BE2C (cell line): Measurements from ENCODE around the gene AURKAIP1.
A peak's percentile ranks its signal among the peaks of the same experiment; 100 is the strongest.

Experiments
- DNase-seq: peaks from one replicate; pipeline ENCODE4 v3.0.0-alpha.2; 2020
- H3K27me3 ChIP-seq: fragments of 250-450 bp; sonication (Bioruptor Pico); 2 replicates; pipeline ENCODE4 v1.5.1; 2020; ENCODE audit warnings: mild to moderate bottlenecking
- H3K36me3 ChIP-seq: fragments of 250-450 bp; sonication (Bioruptor Pico); 2 replicates; pipeline ENCODE4 v1.5.1; 2020; ENCODE audit warnings: mild to moderate bottlenecking
- H3K4me1 ChIP-seq: fragments of 250-450 bp; sonication (Bioruptor Pico); 2 replicates; pipeline ENCODE4 v1.5.1; 2020
- H3K4me3 ChIP-seq: 2 replicates; pipeline ENCODE4 v1.5.1; 2011; ENCODE audit warnings: low read depth, low read length
- H3K9me3 ChIP-seq: fragments of 250-450 bp; sonication (Bioruptor Pico); 2 replicates; pipeline ENCODE4 v1.5.1; 2020
- CTCF ChIP-seq: IDR thresholded peaks from 2 replicates; pipeline ENCODE4 v1.5.1; 2012; ENCODE audit warnings: mild to moderate bottlenecking, low read depth, low read length

Gene AURKAIP1

GRCh38 chr1:1364266-1364665 is 10.7 kb downstream of the AURKAIP1 start:
- H3K27me3 ChIP-seq = no peaks in the 10 kb centered on the region
- no peaks in the 10 kb centered on the region for H3K9me3 ChIP-seq
- H3K36me3 ChIP-seq = no peaks in the 10 kb centered on the region
- H3K4me1 ChIP-seq = peaks cover 2% of the 10 kb centered on the region; the same call in 1 of the 2 replicates
- TF ChIP-seq CTCF = no peak
- no peak for DNase-seq
- H3K4me3 ChIP-seq = no peak overlapping the region

GRCh38 chr1:1361982-1362423 is 13.0 kb downstream of the AURKAIP1 start:
- Histone ChIP-seq H3K36me3 (no peaks in the 10 kb centered on the region), H3K9me3 (no peaks in the 10 kb centered on the region), H3K4me3 (no peak overlapping the region), H3K4me1 (peaks cover 10% of the 10 kb centered on the region), H3K27me3 (no peaks in the 10 kb centered on the region)
- peak; percentile 38 for DNase-seq
- no peak for TF ChIP-seq CTCF

GRCh38 chr1:1361233-1361981 is 13.6 kb downstream of the AURKAIP1 start:
- Histone ChIP-seq H3K4me3 (no peak overlapping the region), H3K4me1 (peaks cover 10% of the 10 kb centered on the region), H3K9me3 (no peaks in the 10 kb centered on the region), H3K36me3 (no peaks in the 10 kb centered on the region), H3K27me3 (no peaks in the 10 kb centered on the region)
- DNase-seq = peak; percentile 10
- TF ChIP-seq CTCF = no peak

- H3K36me3 ChIP-seq = no peaks in the 10 kb centered on the region
- DNase-seq = peak; percentile 9
- H3K9me3 ChIP-seq = no peaks in the 10 kb centered on the region
Measured at GRCh38 chr1:1360506-1361169, 14.4 kb downstream of the AURKAIP1 start.

GRCh38 chr1:1359664-1360468 is 15.1 kb downstream of the AURKAIP1 start:
- Histone ChIP-seq H3K36me3 (no peaks in the 10 kb centered on the region), H3K27me3 (no peaks in the 10 kb centered on the region), H3K9me3 (no peaks in the 10 kb centered on the region), H3K4me3 (no peak overlapping the region), H3K4me1 (peaks cover 10% of the 10 kb centered on the region)
- no peak for TF ChIP-seq CTCF
- peak; percentile 36 for DNase-seq

More at GRCh38 chr1:1360506-1361169, 14.4 kb downstream of the AURKAIP1 start:
- no peak for TF ChIP-seq CTCF
- H3K4me1 ChIP-seq = peaks cover 10% of the 10 kb centered on the region
- no peak overlapping the region for H3K4me3 ChIP-seq
- no peaks in the 10 kb centered on the region for H3K27me3 ChIP-seq
